Retinal pigment epithelial cell (primary cell): Measurements from ENCODE around the gene ANKRD16.
"Not testable (repeated sequence)": the region's sequence is repeated elsewhere in the genome, so short reads cannot be mapped to it uniquely, and the experiment has no call there.

Source experiments
- DNase-seq: peaks from one replicate; pipeline ENCODE4 v3.0.0-alpha.2; 2010; ENCODE audit warnings: low read depth
- H3K4me3 ChIP-seq: 2 replicates; pipeline ENCODE4 v1.5.1; 2011; ENCODE audit warnings: mild to moderate bottlenecking, low read length, control low read depth, moderate library complexity
- CTCF ChIP-seq: conservative IDR thresholded peaks from 2 replicates; pipeline ENCODE4 v1.5.1; 2011; ENCODE audit warnings: low read depth, low read length, control low read depth, inconsistent platforms

The ANKRD16 gene

DNA sequence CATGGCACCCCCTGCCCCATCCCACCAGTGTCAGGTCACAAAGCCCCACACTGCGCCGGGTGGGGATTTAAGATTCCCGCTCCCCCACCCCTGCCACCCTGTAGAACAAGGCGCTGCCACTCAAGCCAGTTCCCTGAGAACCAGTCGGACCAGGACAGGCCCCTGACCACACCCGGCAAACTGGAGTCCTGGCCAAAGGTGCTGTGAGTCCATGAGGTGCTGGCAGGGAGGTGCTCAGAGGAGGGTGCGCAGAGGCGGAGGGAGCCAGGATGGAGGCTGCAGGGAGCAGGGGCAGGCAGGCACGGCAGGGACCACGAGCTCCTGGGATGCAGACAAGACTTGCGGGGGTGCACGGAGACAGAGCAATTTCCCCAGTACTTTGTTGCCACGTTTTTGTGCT is 56.7 kb downstream of the ANKRD16 start:
- DNase-seq = no peak
- no peak overlapping the region for H3K4me3 ChIP-seq
- no peak for TF ChIP-seq CTCF

DNA sequence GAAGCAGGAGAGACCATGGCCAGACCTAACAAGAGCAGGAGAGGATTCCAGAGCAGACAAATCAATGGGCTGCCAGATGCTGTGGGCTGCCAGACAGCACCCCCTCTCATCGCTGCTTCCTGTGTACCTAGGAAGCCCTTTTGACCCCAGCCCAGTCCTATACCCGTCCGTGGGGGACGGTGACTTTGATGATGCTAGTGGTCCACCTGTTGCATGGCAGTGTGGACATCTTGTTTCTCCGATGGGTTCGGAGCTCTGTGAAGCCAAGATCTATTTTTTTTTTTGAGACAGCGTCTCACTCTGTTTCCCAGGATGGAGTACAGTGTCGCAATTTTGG is 58.3 kb downstream of the ANKRD16 start:
- no peak for DNase-seq

DNA sequence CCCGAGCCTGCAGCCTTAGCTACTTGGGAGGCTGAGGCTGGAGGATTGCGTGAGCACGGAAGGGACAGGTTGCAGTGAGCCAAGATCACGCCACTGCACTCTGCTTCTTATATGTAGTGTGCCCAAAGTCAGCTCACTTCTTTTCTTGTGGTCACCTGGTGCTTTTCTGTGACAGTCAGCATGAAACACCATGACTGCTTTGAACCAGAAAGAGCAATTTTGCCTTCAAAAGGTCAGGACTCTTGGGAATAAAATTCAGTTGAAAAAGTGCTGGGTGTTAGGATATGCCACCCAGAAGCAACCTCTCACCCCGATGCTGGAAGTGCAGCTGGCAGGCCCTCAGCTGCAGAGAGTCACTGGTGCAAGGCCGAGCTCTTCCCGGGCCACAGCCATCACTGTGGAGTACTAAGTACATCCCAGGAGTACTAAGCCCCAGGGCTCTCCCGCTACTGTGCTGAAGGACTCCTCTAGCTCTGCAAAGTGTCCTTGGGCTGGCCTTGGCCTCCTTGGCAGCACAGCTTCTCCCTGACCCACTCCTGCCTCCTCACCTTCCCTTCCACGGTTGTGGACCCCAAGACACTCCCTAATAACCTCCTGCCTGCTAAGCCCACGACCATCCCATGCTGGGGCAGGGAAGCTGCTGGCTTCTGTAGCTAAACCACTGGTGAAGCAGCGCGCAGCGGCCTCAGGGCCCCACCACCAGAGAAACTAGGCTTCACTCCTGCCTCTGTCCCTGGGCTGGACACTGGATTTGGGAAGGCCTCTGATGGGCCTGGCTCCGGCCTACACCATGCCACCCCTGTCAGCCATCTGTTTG is 58.9 kb downstream of the ANKRD16 start:
- DNase-seq = no peak
- no peak for TF ChIP-seq CTCF
- H3K4me3 ChIP-seq = no peak overlapping the region

More for the DNA sequence above, 58.3 kb downstream of the ANKRD16 start:
- H3K4me3 ChIP-seq = no peak overlapping the region
- TF ChIP-seq CTCF = no peak

- no peak for TF ChIP-seq CTCF
- H3K4me3 ChIP-seq = no peak overlapping the region
- no peak for DNase-seq
These were observed 60.4 kb downstream of the ANKRD16 start for GRCh38 chr10:5829267-5829666.

- H3K4me3 ChIP-seq = no peak overlapping the region
- DNase-seq = no peak
- no peak for TF ChIP-seq CTCF
These were observed 61.0 kb downstream of the ANKRD16 start for GRCh38 chr10:5828725-5829124.

DNA sequence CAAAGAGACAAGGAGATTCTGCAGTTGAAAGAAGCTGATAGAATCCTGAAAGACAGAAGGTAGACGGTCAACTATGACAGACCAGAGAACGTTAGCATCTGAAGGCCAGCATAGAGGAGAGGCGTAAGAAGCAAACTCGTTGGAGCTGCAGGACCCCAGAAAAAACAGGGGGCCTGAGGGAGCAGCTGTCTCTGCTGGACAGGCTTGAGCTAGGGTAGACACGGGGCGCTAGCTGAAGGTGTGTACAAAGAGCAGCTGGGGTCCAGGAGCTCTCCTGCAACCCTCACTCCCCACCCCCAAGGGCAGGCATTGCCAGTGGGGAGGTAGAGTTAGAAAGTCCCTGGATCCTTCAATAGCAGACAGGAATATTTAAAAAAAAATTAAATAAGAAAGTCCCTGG is 61.9 kb downstream of the ANKRD16 start:
- no peak overlapping the region for H3K4me3 ChIP-seq
- TF ChIP-seq CTCF = no peak
- DNase-seq = no peak

DNA sequence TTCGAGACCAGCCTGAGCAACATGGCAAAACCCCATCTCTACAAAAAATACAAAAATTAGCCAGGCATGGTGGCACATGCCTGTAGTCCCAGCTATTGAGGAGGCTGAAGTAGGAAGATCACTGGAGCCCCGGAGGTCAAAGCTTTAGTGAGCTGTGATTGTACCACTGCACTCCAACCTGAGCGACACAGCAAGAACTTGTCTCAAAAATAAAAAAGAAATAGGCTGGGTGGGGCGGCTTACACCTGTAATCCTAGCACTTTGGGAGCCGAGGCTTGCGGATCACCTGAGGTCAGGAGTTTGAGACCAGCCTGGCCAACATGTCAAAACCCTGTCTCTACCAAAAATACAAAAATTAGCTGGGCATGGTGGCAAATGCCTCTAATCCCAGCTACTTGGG is 63.2 kb downstream of the ANKRD16 start:
- DNase-seq, H3K4me3 ChIP-seq: not testable (repeated sequence)
